Eye (tissue), 1 donor: ENCODE results near the gene CYB561A3.
"Not testable (repeated sequence)": the region's sequence is repeated elsewhere in the genome, so short reads cannot be mapped to it uniquely, and the experiment has no call there.

Experiments
- DNase-seq: peaks from one replicate; pipeline ENCODE4 v3.0.0-alpha.2; 2015

Gene CYB561A3, protein sequence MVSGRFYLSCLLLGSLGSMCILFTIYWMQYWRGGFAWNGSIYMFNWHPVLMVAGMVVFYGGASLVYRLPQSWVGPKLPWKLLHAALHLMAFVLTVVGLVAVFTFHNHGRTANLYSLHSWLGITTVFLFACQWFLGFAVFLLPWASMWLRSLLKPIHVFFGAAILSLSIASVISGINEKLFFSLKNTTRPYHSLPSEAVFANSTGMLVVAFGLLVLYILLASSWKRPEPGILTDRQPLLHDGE

DNA sequence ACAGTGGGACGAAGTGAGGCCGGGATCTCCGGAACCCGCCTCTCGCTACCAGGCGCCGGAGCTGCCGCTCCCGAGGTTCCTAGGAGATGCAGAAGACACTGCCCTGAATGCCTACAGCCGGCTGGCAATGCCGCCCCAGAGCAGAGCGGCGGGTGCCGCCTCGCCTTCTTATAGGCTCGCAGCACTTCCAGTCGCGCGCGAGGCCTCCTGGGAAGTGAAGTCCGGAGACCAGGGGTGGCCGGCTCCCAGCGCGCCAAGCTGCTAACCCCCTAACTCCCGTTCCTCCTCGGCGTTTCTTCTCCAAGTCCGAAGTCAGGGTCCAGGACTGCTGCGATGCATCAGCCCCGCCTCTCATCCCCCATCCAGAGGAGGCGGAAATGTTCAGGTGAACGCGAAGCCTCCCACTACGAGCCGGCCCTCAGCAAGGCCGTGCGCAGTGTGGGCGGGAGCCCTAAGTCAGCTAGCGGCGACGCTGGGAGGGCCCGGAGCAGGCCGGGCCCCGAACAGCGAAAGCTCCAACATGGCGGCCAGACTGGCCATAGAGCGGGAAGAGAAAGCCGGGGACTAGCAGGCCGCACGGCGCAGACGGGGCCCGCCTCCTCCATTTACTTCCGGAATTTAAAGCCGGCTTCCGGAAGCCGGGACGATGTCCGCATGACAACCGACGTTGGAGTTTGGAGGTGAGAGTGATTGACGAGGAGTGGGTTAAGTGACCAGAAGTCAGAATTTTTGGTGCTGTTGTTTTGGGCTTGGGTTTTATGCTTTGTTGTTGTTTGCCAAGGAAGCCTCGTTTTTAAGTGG lies at the start of gene CYB561A3, which contains the start of gene TMEM138:
TSS of gene CYB561A3 (minus strand) at position 142 of the 801 bp plus-strand sequence. CDS start 5,169 bp downstream, outside the sequence.
TSS of gene TMEM138 (plus strand) at position 634 of the 801 bp plus-strand sequence. CDS start 2,017 bp downstream, outside the sequence.
- DNase-seq = peak; percentile 97

DNA sequence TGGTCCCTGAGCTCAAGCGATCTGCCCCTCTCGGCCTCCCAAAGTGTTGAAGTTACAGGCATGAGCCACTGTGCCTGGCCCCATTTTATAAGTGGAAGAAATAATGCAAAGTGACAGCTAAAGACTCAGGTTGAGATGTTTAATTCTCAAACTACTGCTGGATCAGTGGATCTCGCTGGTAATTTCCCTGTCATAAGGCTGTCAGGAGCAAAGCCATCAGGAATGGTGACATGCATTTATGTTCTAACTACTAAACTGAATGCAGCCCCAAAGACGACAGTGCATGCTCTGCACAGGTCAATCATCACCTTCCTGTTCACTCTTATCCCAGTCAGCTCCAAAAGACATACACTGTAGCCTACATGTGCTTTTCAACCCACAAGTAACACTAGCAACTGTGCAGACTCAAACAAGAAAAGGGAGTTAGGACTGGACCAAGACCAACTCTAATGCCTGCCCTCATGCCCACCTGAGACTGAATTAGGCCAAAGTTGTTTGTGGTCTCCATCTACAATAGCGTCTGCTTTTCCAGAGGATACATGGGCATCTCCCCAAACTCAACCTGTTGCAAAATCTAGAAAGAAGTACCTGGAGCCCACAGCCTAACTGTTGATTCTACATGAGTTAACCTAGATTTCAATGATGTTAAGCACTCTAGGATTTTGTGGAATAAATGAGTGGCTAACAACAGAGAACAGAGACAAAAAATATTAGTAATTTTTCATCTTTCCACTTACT lies 45.5 kb upstream of the CYB561A3 start:
- no peak for DNase-seq

DNA sequence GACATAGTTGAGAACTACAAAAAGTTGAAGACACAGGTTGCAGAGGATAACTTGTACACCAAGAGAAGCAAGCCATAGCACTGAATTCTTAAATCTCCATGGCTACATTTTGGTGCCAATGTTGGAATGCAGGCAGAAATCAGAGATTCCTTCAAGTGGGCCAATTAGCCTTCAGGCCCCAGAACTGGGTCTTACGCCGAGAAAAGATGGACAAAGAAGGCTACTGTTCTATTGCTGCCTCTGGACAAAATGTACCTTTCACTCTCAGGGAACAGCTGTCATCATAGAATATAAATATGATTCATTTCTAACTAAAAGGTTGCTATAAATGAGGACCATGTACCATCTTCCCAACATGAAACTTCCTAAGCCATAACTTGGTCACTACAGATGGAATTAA lies 44.4 kb upstream of the CYB561A3 start:
- no peak for DNase-seq

DNA sequence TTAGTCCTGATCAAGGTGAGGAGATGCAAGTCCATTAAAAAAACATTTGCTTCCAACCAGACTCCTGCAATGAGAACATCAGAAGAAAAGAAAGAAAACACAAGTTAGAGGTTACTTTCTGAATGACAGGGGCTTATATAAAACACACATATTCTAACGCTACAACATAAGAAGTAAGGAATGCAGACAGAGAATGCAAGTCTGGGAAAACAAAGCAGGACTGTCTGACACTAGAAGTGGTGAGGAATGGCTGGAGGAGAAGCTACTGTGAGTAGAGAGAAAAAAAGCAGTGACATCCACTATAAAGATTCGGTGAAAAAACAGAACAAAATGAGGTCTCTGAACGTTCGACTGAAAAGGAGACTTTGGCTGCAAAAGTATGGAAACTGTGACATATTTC lies 43.0 kb upstream of the CYB561A3 start:
- DNase-seq = no peak

DNA sequence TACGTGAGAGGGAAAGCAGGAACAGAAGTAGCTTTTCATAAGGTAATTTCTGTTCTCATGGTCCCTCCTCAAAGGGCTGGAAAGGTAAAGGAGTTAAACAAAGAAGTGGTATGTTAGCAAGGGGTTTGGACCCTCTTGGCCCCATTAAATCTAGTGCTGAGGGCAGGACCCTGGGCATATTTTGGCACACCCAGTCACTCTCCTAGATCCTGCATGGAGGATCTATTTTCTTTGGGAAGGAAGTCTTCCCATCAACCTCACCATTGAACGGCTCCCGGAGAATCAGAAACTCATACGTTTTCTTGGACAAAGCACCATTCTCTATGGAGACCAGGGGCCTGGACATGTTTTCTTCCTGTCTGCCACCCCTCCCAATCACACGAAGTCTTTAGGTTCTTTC lies 42.4 kb upstream of the CYB561A3 start:
- DNase-seq = no peak

DNA sequence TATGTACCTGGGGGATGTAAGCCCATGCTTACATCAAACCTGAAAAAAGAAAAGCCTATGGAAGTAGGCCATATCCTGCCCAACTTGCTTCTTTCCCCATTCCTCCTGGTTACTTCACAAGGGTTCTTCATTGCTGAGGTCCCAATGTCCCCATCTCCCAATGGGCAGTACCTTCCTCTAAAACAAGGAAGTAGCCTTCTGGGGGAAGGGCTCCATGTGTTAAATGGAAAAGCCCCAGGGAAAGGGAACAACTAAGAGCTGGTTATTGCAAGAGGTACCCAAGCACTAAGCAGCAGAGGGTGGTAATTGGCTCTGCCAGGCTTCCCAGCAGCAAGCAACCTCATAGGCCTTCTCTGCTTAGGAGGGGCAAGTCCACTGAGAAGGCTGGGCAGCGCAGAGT lies 42.0 kb upstream of the CYB561A3 start:
- no peak for DNase-seq

DNA sequence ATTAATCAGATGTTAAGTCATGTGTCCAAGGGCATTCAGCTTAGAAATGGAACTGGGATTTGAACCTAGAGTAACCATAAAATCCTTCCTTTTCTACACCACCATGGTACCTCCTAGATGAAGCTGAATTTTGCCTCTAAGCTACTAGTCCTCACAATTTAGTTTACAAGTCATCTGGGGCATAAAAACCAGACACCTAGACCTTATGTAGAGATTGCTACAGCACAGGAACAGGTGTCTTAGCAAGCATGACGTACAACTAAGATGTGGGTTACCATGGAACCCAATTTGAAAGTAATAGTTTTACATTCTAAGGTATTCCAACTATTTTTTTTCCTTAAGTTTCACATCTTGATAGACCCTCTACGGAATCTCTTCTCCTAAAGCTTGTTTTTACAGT lies 39.9 kb upstream of the CYB561A3 start:
- no peak for DNase-seq

DNA sequence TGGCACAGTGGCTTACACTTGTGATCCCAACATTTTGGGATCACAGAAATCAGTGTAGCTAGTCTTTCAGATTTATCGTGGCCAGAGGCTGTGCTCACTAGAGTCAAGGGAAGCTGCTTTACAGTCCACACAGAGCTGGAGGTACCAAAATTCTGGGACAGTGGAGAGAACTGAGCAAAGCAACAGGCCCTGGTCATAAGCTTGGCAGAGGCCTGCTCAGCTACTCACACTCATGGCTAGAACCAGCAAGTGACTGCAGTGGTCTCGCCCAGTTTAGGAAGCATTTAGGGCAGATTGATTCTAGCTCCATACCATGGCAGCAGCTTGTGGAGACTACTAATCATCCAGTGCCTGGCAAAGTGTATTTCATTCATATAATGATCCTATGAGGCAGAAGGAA lies 39.5 kb upstream of the CYB561A3 start:
- no peak for DNase-seq

DNA sequence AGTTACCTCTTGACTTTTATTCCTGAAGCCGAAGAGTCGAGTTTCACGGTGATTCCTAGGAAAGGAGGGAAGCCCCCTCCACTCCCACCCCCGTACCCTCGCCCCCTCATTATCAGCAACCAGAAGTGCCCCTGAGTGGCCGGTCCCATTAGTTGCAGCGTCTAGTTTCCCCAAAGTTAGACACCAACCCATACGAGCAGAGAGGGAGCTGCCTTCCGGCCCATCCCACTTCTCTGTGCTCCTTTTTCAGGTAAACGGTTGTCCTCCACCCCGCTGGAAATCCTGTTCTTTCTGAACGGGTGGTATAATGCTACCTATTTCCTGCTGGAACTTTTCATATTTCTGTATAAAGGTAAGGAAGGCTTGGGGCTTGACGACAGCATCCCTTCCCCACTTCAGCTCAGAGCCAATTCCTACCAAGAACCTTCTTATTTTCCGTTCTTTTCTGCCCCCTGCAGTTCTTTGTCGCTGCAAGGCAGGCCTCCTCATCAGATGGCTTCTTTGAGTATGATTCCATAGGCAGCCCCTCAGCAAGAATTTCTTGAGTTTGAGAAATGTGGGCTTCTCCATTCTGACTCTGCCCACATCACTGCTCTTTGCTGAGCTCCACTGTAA lies 31.4 kb upstream of the CYB561A3 start:
- DNase-seq = peak; percentile 43

DNA sequence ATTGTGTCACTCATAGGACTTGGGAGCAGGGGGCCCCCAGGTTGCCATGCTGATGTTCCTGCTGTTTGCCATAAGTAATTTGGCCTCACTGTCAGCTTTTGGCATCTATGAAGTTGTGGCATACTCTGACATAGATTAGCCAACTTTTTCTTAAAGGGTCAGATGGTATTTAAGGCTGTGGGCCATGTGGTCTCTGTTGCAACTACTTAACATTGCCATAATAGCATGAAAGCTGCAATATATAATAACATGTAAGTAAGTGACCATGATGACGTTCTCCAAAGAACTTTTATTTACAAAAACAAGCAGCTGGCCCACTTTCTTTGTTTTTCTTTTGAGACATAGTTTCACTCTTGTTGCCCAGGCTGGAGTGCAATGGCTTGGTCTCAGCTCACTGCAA lies 28.5 kb upstream of the CYB561A3 start:
- no peak for DNase-seq

DNA sequence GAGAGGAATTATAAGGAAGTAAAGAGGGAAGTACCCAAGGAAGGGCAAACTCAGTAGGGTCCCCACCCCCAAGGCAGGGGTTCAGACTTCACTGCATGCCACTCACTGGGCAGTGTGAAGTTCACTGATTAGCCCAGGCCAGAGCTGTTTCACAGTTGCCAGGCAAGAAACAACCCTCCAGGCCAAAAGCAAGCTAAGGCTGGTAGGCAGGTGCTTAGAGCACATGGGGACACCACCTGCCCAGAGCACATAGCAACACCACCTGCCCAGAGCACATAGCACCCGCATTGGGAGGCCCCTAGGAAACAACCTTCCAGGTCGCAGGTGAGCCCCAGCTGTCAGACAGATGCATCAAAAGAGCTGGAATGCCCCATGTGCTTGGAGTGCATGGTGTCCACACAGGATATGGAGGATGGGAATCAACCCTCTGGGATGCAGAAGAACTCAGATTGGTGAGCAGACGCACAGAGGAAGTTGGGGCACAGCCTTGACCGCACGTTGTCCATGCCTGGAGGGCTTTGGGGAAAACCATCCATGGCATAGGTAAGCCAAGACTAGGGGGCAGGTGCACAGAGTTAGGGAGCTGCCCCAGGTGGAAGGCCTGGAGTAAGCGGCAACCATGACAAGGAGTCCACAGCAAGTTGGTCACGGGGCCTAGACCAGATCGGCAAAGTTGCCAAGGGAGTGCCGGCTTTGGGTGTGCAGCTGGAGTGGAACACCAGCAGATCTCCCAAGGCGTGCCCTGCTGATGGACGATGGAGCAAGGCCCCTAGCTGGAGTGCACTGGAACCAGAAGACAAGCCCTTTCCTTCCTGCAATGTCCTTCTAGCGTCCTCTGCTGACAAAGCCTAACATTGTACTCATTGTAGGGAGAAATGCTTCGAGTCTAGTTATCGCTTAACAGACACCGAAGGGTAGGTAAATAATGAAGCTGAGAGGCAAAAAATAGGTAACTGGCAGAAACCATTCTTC lies 22.9 kb upstream of the CYB561A3 start:
- no peak for DNase-seq

DNA sequence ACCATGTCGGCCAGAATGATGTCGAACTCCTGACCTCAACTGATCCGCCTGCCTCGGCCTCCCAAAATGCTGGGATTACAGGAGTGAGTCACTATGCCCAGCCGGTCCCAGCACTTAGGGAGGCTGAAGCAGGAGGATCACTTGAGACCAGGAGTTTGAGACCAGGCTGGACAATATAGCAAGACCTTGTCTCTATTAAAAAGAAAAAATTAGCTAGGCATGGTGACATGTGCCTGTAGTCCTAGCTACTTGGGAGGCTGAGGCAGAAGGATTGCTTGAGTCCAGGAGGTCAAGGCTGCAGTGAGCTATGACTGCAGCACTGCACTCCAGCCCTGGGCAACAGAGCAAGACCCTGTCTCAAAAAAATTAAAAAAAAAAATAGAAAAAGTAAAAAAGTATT lies 22.2 kb upstream of the CYB561A3 start:
- DNase-seq = not testable (repeated sequence)

DNA sequence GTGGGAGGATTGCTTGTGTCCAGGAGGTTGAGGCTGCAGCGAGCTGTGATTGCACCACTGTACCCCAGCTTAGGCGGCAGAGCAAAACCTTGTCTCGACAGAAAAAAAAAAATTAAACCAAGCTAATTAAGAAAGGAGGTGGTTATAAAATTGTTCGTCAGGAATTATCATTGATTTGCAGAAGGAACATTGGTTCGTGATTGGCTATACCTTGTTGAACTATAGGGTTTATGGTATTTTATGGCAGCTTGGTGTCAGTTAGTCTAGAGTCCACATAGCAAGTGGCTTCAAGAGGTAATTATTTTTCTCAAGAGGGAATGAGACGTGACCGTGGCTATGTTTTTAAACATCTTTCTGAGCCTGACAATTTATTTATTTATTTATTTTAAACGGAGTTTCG lies 19.2 kb upstream of the CYB561A3 start:
- DNase-seq = no peak

DNA sequence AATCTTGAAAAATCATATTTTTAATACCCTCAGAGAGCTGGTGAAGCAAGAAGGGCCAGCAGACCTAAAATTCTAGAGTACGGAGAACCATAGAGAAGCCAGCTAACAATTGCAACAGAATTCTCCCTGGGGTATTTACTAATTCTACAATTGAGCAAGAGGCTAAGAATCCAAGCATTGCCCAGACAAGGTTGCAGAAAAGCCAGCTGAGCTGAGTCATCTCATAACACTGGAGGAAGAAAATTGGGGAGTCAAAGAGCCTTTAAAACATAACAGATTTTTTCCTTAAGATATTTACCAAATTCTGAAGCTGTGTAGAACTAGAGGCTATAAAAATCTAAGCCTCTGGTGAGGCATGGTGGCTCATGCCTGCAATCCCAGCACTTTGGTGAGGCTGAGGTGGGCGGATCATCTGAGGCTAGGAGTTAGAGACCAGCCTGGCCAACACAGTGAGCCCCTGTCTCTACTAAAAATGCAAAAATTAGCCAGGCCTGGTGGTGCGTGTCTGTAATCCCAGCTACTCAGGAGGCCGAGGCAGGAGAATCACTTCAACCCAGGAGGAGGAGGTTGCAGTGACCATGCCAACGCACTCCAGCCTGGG lies 17.1 kb upstream of the CYB561A3 start:
- DNase-seq = no peak

DNA sequence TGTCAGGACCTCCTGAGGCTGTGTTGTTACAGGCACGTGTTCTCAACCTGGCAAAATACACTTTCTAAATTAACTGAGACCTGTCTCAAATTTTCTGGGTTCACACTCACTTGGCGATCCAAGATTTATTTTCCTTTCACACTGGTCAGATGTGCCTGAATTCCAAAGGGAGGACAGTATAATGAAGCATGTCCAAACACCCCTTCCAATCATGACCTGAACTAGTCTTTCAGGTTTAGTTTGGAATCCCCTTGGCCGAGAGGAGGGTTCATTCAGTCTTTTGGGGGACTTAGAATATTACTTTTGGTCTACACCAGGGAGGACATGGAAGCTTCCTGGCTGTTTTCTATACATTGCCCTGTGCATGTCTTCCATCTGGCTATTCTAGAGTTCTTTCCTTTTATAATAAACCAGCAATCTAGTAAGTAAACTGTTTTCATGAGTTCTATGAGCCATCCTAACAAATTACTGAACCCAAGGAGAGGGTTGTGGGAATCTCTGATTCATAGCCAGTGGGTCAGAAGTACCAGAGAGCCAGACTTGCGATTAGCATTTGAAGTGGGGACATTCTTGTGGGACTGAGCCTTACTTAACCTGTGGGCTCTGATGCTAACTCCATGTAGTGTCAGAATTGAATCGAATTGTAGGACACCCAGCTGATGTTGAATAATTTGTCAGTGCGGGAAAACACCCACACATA lies 15.9 kb upstream of the CYB561A3 start:
- DNase-seq = no peak

DNA sequence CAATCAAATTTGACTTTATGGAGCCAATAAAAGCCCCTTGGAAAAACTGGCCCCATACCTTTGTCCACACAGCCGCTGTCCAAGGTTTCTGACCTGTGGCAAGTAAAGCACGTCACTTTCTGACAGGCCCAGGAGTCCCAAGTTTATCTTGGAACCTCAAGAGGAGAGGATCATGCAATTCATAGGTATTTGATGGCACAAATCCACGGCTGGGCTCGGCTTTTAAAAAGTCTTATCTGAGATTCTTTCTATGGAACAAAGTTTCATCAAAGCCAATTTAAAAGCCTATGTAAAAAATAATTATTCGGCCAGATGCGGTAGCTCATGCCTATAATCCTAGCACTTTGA lies 14.1 kb upstream of the CYB561A3 start:
- no peak for DNase-seq

DNA sequence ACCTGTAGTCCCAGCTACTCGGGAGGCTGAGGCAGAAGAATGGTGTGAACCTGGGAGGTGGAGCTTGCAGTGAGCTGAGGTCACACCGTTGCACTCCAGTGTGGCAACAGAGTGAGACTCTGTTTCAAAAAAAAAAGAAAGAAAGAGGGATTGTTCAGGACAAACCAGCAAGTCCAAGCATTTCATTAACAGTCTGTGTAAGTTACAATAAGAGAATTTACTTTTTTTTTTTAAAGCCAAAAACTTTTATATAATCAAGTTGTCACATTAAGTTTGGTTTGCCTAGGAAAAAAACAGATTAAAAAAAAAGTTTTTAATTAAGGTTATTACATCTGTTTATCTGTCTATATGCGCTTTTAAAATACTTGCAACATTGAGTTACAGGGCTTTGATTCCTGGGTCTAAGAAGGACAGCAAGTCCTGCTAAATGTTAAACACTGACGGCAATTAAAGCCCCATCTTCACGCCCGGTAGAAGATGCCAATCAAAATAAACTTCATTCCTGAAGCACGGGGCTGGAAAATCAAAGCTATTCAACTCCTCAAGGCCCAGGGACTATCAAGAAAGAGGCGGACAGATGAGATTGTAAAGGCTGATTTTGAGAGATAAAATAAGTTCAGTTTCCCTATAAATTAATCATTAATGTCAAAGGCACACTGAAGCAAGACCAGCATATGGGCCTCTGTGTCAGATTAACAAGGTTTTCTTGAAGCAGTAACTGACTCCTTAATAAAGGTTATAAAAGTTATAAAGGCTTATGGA lies 11.2 kb upstream of the CYB561A3 start:
- DNase-seq = peak; percentile 32

DNA sequence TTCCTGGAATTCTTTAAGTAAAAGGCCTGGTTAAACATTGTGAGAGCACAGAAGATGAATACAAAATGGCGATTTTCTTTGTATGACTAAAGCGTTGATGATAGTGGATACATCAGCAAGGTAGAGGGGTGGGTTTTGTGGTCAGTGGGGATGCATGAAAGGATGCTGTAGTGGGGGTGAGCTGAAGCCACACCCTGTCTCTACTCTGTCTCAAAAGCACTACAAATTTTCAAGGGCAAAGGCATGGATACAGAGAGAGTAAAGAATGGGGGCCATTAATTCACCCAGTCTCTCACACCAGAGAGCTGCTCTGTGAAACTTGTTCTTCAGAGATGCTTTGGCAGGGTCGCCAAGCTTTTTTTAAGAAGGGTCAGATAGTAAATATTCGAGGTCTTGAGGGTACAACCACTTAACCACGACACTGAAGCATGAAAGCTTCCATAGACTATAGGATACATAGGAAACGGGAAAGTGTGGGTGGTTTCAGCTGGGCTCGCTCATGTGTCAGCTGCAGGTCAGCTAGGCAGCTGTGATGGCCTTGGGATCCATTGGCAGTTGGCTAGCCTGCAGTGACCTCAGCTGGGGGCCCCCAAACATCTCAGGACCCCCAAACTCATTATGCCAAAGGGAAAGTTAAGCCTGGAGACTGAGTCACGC lies 8.8 kb upstream of the CYB561A3 start:
- no peak for DNase-seq
